Glutamatergic neuron (in vitro differentiated cells): ENCODE data around the gene KCNK2. TPM values are rescaled to one million over a fixed set of nuclear protein-coding genes. Genes with fewer than 3 reads are reported as not detected.

ENCODE experiments used
- DNase-seq: peaks from one replicate; pipeline ENCODE4 v3.0.0; 2022
- H3K27ac Mint-ChIP-seq: one replicate; pipeline ENCODE4 v1.8.0; 2020; ENCODE audit warnings: mild to moderate bottlenecking, mixed read lengths, inconsistent platforms; ENCODE audit not compliant: unreplicated experiment
- H3K27me3 Mint-ChIP-seq: one replicate; pipeline ENCODE4 v1.8.0; 2020; ENCODE audit warnings: mild to moderate bottlenecking, moderate library complexity, mixed read lengths, inconsistent platforms; ENCODE audit not compliant: unreplicated experiment
- H3K36me3 Mint-ChIP-seq: one replicate; pipeline ENCODE4 v1.8.0; 2020; ENCODE audit warnings: mild to moderate bottlenecking, mixed read lengths, inconsistent platforms; ENCODE audit not compliant: unreplicated experiment
- H3K4me1 Mint-ChIP-seq: one replicate; pipeline ENCODE4 v1.8.0; 2020; ENCODE audit warnings: mild to moderate bottlenecking, low read depth, mixed read lengths, inconsistent platforms; ENCODE audit not compliant: unreplicated experiment
- H3K4me3 Mint-ChIP-seq: one replicate; pipeline ENCODE4 v1.8.0; 2020; ENCODE audit warnings: mild to moderate bottlenecking, mixed read lengths, inconsistent platforms; ENCODE audit not compliant: unreplicated experiment
- H3K9me3 Mint-ChIP-seq: one replicate; pipeline ENCODE4 v1.8.0; 2020; ENCODE audit warnings: mild to moderate bottlenecking, moderate library complexity, mixed read lengths, inconsistent platforms; ENCODE audit not compliant: unreplicated experiment
- CTCF ChIP-seq: fragments of 200-600 bp; sonication (generic); IDR thresholded peaks from one replicate; pipeline ENCODE4 v1.5.0; 2021; ENCODE audit not compliant: partially characterized antibody, unreplicated experiment
- total RNA-seq: library from RNA; stranded (reverse); fragmentation: NEBNext Ultra II Directional; extraction: Animal tissue kit (Norgen Biotek cat#: 25700); gene quantifications from one replicate; pipeline ENCODE4 v1.2.1, GENCODE V29; 2021; ENCODE audit not compliant: unreplicated experiment

The KCNK2 gene
- total RNA-seq, 1 donor from 2014 or later, result not detected

DNA sequence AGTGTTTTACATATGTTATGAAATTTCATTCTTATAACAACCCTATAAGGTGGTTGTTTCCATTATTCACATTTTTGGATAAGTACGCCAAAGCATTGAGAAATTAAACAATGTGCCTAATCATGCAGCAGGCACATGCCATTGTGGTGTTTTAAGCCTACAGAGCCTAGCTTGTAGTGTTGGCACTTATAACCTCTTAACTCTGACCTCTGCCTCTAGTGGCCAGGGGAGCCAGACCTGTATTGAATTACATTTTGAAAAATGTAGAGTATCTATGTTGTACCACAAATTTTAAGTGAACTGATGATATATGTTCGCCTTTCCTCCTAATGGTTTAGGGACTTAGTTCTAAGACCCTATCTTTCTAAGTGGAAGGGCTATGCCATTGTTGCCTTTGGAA is 61.0 kb downstream of the KCNK2 start:
- Mint-ChIP-seq H3K9me3 (no peaks in the 10 kb centered on the region), H3K36me3 (no peaks in the 10 kb centered on the region), H3K27ac (no peak overlapping the region), H3K27me3 (no peaks in the 10 kb centered on the region), H3K4me3 (no peak overlapping the region), H3K4me1 (no peaks in the 10 kb centered on the region)
- DNase-seq, result no peak
- TF ChIP-seq CTCF, result peak; percentile 9

GRCh38 chr1:215146240-215146975 is 63.9 kb downstream of the KCNK2 start:
- H3K9me3 Mint-ChIP-seq, result no peaks in the 10 kb centered on the region
- H3K27ac Mint-ChIP-seq, result no peak overlapping the region
- peak; percentile 25 for TF ChIP-seq CTCF
- no peaks in the 10 kb centered on the region for H3K36me3 Mint-ChIP-seq
- DNase-seq, result peak; percentile 15
- H3K4me1 Mint-ChIP-seq, result no peaks in the 10 kb centered on the region
- no peak overlapping the region for H3K4me3 Mint-ChIP-seq
- no peaks in the 10 kb centered on the region for H3K27me3 Mint-ChIP-seq

- no peaks in the 10 kb centered on the region for H3K27me3 Mint-ChIP-seq
These were observed 64.5 kb downstream of the KCNK2 start for GRCh38 chr1:215147024-215147423.

GRCh38 chr1:215151841-215152549 is 69.5 kb downstream of the KCNK2 start:
- no peaks in the 10 kb centered on the region for H3K4me1 Mint-ChIP-seq
- H3K36me3 Mint-ChIP-seq, result no peaks in the 10 kb centered on the region
- TF ChIP-seq CTCF, result no peak
- H3K4me3 Mint-ChIP-seq, result no peak overlapping the region
- no peaks in the 10 kb centered on the region for H3K27me3 Mint-ChIP-seq
- no peak overlapping the region for H3K27ac Mint-ChIP-seq
- no peak for DNase-seq
- H3K9me3 Mint-ChIP-seq, result no peaks in the 10 kb centered on the region

More at GRCh38 chr1:215147024-215147423, 64.5 kb downstream of the KCNK2 start:
- no peak for DNase-seq
- H3K4me1 Mint-ChIP-seq, result no peaks in the 10 kb centered on the region
- no peak for TF ChIP-seq CTCF
- no peaks in the 10 kb centered on the region for H3K36me3 Mint-ChIP-seq
- no peaks in the 10 kb centered on the region for H3K9me3 Mint-ChIP-seq
- H3K4me3 Mint-ChIP-seq, result no peak overlapping the region
- H3K27ac Mint-ChIP-seq, result no peak overlapping the region

GRCh38 chr1:215156232-215156631 is 73.7 kb downstream of the KCNK2 start:
- no peaks in the 10 kb centered on the region for H3K9me3 Mint-ChIP-seq
- no peaks in the 10 kb centered on the region for H3K27me3 Mint-ChIP-seq
- no peak overlapping the region for H3K4me3 Mint-ChIP-seq
- no peaks in the 10 kb centered on the region for H3K36me3 Mint-ChIP-seq
- no peaks in the 10 kb centered on the region for H3K4me1 Mint-ChIP-seq
- no peak for TF ChIP-seq CTCF
- no peak overlapping the region for H3K27ac Mint-ChIP-seq
- DNase-seq, result no peak
